ENCODE data around the gene EGF.

DNA sequence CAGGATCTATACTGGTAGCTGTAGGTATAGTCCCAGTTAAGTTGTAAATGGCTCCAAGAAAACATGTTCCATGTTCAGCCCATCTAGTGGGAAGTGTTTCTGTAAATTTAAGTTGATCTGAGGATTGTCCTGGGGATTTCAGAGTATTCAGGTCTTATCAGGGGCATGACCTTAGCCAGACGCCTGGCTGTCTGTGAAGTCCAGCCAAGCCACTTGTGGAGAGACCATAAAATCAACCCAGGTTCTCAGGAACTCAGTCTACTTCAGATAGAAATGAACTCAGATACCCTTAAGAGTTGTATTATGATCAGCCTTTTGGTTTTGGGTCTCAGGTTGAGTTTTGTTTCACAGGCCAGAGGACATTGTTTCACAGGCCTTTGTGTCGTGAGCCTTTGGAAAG lies 95.9 kb downstream of the EGF start:
- TF ChIP-seq MYC (IDR thresholded peaks at IDR 0.05; ENCODE audit: low read depth, low read length) (no peak), POLR2A (IDR thresholded peaks at IDR 0.05; ENCODE audit: extremely low read depth, insufficient read length) (no peak)
